WTC11 (cell line): Measurements from ENCODE around the gene ATXN7L2.

Experiments used
- ESRRA ChIP-seq: sonication (generic); formaldehyde crosslinking; IDR thresholded peaks from 2 replicates; pipeline ENCODE4 v1.8.1; 2022; ENCODE audit warnings: mild to moderate bottlenecking, missing genetic modification reagents, borderline replicate concordance
- ETV6 ChIP-seq: sonication (generic); formaldehyde crosslinking; IDR thresholded peaks from 2 replicates; pipeline ENCODE4 v1.8.1; 2022; ENCODE audit warnings: mild to moderate bottlenecking, missing genetic modification reagents
- NR3C1 ChIP-seq: sonication (generic); formaldehyde crosslinking; conservative IDR thresholded peaks from 2 replicates; pipeline ENCODE4 v1.8.1; 2023; ENCODE audit warnings: low read depth, mild to moderate bottlenecking, missing genetic modification reagents
- SP1 ChIP-seq: sonication (generic); formaldehyde crosslinking; conservative IDR thresholded peaks from 2 replicates; pipeline ENCODE4 v1.8.1; 2022; ENCODE audit warnings: missing genetic modification reagents
- TEAD4 ChIP-seq: sonication (generic); formaldehyde crosslinking; IDR thresholded peaks from 2 replicates; pipeline ENCODE4 v1.8.0; 2022; ENCODE audit warnings: mild to moderate bottlenecking, missing genetic modification reagents
- TF ChIP-seq, protein P1 (sequence below): fragments of 200-600 bp; IDR thresholded peaks from 2 replicates; pipeline ENCODE4 v1.8.0; 2022; ENCODE audit warnings: antibody characterized with exemption
- TF ChIP-seq, protein P2 (sequence below): sonication (generic); formaldehyde crosslinking; IDR thresholded peaks from 2 replicates; pipeline ENCODE4 v1.8.0; 2022; ENCODE audit warnings: mild to moderate bottlenecking, missing genetic modification reagents
- TF ChIP-seq, protein P3 (sequence below): sonication (generic); formaldehyde crosslinking; conservative IDR thresholded peaks from 2 replicates; pipeline ENCODE4 v1.8.1; 2022; ENCODE audit warnings: mild to moderate bottlenecking, missing genetic modification reagents
- TF ChIP-seq, protein P4 (sequence below): sonication (generic); formaldehyde crosslinking; IDR thresholded peaks from 2 replicates; pipeline ENCODE4 v1.8.0; 2023; ENCODE audit warnings: missing genetic modification reagents
- TF ChIP-seq, protein P5 (sequence below): sonication (generic); formaldehyde crosslinking; IDR thresholded peaks from 2 replicates; pipeline ENCODE4 v1.8.0; 2022; ENCODE audit warnings: mild to moderate bottlenecking, missing genetic modification reagents
- TF ChIP-seq, protein P6 (sequence below): sonication (generic); formaldehyde crosslinking; IDR thresholded peaks from 2 replicates; pipeline ENCODE4 v1.8.1; 2023; ENCODE audit warnings: mild to moderate bottlenecking, moderate library complexity, missing genetic modification reagents

DNA sequence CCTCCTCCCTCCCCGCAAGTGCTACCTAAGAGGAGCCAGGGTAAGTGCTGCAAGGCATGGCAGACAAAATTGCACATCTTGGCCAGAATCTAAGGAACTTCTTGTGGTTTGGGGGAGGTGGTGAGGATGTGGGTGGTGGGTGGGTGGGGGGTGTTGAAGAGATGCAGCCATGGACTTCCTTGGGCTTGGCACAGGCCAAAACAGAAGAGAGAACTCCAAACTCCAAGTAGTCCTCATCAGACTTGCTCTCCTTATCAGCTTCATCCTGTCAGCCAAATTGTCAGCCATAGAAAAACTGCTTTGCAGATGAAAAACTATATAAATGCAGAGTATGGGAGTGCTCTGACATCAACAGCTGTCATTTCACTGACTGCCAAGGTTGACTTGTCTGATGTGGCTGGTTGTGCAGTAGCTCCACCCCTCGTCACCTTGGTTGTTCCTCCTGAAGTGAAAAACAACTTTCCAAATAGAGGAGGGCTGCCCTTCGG lies 18.7 kb downstream of the ATXN7L2 start:
- TF ChIP-seq, protein P1, sequence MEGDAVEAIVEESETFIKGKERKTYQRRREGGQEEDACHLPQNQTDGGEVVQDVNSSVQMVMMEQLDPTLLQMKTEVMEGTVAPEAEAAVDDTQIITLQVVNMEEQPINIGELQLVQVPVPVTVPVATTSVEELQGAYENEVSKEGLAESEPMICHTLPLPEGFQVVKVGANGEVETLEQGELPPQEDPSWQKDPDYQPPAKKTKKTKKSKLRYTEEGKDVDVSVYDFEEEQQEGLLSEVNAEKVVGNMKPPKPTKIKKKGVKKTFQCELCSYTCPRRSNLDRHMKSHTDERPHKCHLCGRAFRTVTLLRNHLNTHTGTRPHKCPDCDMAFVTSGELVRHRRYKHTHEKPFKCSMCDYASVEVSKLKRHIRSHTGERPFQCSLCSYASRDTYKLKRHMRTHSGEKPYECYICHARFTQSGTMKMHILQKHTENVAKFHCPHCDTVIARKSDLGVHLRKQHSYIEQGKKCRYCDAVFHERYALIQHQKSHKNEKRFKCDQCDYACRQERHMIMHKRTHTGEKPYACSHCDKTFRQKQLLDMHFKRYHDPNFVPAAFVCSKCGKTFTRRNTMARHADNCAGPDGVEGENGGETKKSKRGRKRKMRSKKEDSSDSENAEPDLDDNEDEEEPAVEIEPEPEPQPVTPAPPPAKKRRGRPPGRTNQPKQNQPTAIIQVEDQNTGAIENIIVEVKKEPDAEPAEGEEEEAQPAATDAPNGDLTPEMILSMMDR: no peak
- TF ChIP-seq SP1 (CRISPR knock-in tag): no peak
- TF ChIP-seq, protein P2, sequence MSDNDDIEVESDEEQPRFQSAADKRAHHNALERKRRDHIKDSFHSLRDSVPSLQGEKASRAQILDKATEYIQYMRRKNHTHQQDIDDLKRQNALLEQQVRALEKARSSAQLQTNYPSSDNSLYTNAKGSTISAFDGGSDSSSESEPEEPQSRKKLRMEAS (CRISPR knock-in tag): no peak
- TF ChIP-seq, protein P3, sequence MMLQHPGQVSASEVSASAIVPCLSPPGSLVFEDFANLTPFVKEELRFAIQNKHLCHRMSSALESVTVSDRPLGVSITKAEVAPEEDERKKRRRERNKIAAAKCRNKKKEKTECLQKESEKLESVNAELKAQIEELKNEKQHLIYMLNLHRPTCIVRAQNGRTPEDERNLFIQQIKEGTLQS (CRISPR knock-in tag): no peak
- TF ChIP-seq, protein P4, sequence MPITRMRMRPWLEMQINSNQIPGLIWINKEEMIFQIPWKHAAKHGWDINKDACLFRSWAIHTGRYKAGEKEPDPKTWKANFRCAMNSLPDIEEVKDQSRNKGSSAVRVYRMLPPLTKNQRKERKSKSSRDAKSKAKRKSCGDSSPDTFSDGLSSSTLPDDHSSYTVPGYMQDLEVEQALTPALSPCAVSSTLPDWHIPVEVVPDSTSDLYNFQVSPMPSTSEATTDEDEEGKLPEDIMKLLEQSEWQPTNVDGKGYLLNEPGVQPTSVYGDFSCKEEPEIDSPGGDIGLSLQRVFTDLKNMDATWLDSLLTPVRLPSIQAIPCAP (CRISPR knock-in tag): no peak
- no peak for TF ChIP-seq TEAD4
- TF ChIP-seq, protein P5, sequence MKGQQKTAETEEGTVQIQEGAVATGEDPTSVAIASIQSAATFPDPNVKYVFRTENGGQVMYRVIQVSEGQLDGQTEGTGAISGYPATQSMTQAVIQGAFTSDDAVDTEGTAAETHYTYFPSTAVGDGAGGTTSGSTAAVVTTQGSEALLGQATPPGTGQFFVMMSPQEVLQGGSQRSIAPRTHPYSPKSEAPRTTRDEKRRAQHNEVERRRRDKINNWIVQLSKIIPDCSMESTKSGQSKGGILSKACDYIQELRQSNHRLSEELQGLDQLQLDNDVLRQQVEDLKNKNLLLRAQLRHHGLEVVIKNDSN (CRISPR knock-in tag): no peak
- no peak for TF ChIP-seq ETV6
- TF ChIP-seq NR3C1: no peak
- TF ChIP-seq, protein P6, sequence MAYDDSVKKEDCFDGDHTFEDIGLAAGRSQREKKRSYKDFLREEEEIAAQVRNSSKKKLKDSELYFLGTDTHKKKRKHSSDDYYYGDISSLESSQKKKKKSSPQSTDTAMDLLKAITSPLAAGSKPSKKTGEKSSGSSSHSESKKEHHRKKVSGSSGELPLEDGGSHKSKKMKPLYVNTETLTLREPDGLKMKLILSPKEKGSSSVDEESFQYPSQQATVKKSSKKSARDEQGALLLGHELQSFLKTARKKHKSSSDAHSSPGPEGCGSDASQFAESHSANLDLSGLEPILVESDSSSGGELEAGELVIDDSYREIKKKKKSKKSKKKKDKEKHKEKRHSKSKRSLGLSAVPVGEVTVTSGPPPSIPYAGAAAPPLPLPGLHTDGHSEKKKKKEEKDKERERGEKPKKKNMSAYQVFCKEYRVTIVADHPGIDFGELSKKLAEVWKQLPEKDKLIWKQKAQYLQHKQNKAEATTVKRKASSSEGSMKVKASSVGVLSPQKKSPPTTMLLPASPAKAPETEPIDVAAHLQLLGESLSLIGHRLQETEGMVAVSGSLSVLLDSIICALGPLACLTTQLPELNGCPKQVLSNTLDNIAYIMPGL (CRISPR knock-in tag): no peak
- TF ChIP-seq ESRRA (CRISPR knock-in tag): no peak
